Measurements from ENCODE around the gene TMEM204.

Gene TMEM204

DNA sequence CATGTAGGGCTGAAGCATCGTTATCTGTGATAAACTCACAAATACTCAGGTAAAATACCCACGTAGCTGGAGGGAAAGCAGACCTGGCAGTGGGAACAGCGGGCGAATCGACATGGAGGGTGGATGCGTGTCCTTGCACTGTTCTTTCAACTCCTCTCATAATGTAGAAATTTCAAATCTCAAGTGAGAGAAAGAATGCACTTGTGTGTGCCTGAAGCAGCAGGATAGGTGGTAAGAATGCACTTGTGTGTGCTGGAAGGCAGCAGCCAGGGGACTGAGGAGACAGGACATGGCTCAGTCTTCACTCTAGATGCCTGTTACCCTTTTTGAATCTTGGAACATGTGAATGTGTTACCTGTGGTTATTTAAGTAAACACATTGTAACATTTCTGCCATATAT is 68.0 kb downstream of the TMEM204 start:
- DNase-seq: no peak

- no peak for DNase-seq
Observed at GRCh38 chr16:1602285-1602684, 68.8 kb downstream of the TMEM204 start.
